Endothelial cell of umbilical vein (primary cell): ENCODE data around the gene NFYC. TPM values are rescaled to one million over a fixed set of nuclear protein-coding genes. Genes with fewer than 3 reads are reported as not detected.

Experiments used
- BruUV-seq: library from RNA; stranded (reverse); fragments of 400-500 nt; replicated peaks from 2 replicates; lab custom pipeline; 2021; lab: Mats Ljungman, UMichigan
- CTCF ChIA-PET: fragments of 300-600, 350-600 bp; sonication (Branson Sonifier 250); formaldehyde crosslinking; loops from one replicate; lab custom pipeline; 2021; ENCODE audit warnings: antibody characterized with exemption, inconsistent platforms; lab: Charles Lee
- POLR2A ChIA-PET: fragments of 300-600, 350-600 bp; sonication (Branson Sonifier 250); formaldehyde crosslinking; loops from one replicate; lab custom pipeline; 2021; ENCODE audit warnings: antibody characterized with exemption, inconsistent platforms; lab: Charles Lee
- DNase-seq: peaks from one replicate; pipeline ENCODE4 v3.0.0-alpha.2; 2011; ENCODE audit warnings: low read depth, low spot score
- FAIRE-seq: peaks from 2 replicates; lab custom pipeline; 2011; peaks lifted over from hg19 to GRCh38; lab: Jason Lieb, UNC
- H2AFZ ChIP-seq: 2 replicates; pipeline ENCODE4 v1.6.0; 2012; ENCODE audit warnings: low read depth, low read length, control low read depth, inconsistent platforms
- H3K27ac ChIP-seq: 2 replicates; pipeline ENCODE4 v1.5.1; 2011; ENCODE audit warnings: low read depth, mild to moderate bottlenecking, control low read depth, low read length, moderate library complexity; ENCODE audit not compliant: insufficient read depth
- H3K27me3 ChIP-seq, 2 experiments: 2 replicates each; pipeline versions ENCODE4 v1.6.0 to v1.6.1; 2011; ENCODE audit warnings: low read length in 2 of 2, mixed read lengths in 1 of 2; ENCODE audit not compliant: control insufficient read depth in 2 of 2, insufficient read depth in 2 of 2
- H3K36me3 ChIP-seq, 2 experiments: 2 replicates in 1 of 2; 3 replicates in 1 of 2; pipeline ENCODE4 v1.5.1; 2011; ENCODE audit warnings: low read length in 2 of 2, mild to moderate bottlenecking in 1 of 2, moderate library complexity in 1 of 2; ENCODE audit not compliant: control insufficient read depth in 2 of 2, insufficient read depth in 2 of 2; ENCODE audit errors: extremely low read depth in 1 of 2
- H3K4me1 ChIP-seq: 3 replicates; pipeline ENCODE4 v1.5.1; 2011; ENCODE audit warnings: mild to moderate bottlenecking, low read length; ENCODE audit not compliant: control insufficient read depth, insufficient read depth; ENCODE audit errors: extremely low read depth
- H3K4me2 ChIP-seq: 2 replicates; pipeline ENCODE4 v1.6.1; 2011; ENCODE audit warnings: low read length, control low read depth, mixed read lengths; ENCODE audit not compliant: insufficient read depth
- H3K4me3 ChIP-seq, 3 experiments: fragments of 200-600 bp in 1 of 3; sonication (generic), shearing (Covaris generic) in 1 of 3; replicated peaks in 1 of 3; 2 replicates each; pipeline ENCODE4 v1.5.1; 2011 to 2016; ENCODE audit warnings: control low read depth in 3 of 3, low read length in 3 of 3, mild to moderate bottlenecking in 2 of 3, inconsistent platforms in 1 of 3, low read depth in 1 of 3, moderate library complexity in 1 of 3; ENCODE audit not compliant: insufficient read depth in 1 of 3
- H3K79me2 ChIP-seq: 2 replicates; pipeline ENCODE4 v1.6.0; 2012; ENCODE audit warnings: low read length, inconsistent platforms; ENCODE audit not compliant: control insufficient read depth, insufficient read depth
- H3K9ac ChIP-seq: replicated peaks from 2 replicates; pipeline ENCODE3; 2011; ENCODE audit warnings: low read length, control low read depth; ENCODE audit not compliant: insufficient read depth; ENCODE audit errors: extremely low read depth
- H3K9me1 ChIP-seq: replicated peaks from 3 replicates; pipeline ENCODE4 v1.6.0; 2011; ENCODE audit warnings: mild to moderate bottlenecking, low read length; ENCODE audit not compliant: control insufficient read depth, insufficient read depth; ENCODE audit errors: extremely low read depth
- H3K9me3 ChIP-seq: replicated peaks from 2 replicates; pipeline ENCODE4 v1.5.1; 2012; ENCODE audit warnings: low read length, inconsistent platforms; ENCODE audit not compliant: control insufficient read depth, insufficient read depth
- H4K20me1 ChIP-seq: replicated peaks from 2 replicates; pipeline ENCODE3; 2011; ENCODE audit warnings: mild to moderate bottlenecking, low read length; ENCODE audit not compliant: control insufficient read depth, insufficient read depth; ENCODE audit errors: extremely low read depth
- CTCF ChIP-seq, 2 donors: IDR thresholded peaks; 1 replicate in 1 of 2; 2 replicates in 1 of 2; pipeline ENCODE4 v1.5.1; 2011; ENCODE audit warnings: low read length in 2 of 2, mild to moderate bottlenecking in 2 of 2, moderate library complexity in 2 of 2, control low read depth in 1 of 2, inconsistent platforms in 1 of 2, low read depth in 1 of 2; ENCODE audit not compliant: insufficient read depth in 1 of 2; ENCODE audit errors: extremely low read depth in 1 of 2
- EZH2 ChIP-seq: IDR thresholded peaks from 2 replicates; pipeline ENCODE4 v1.6.1; 2012; ENCODE audit warnings: borderline replicate concordance, low read depth, mild to moderate bottlenecking, moderate library complexity, low read length, inconsistent platforms; ENCODE audit not compliant: severe bottlenecking
- FOS ChIP-seq: IDR thresholded peaks from 2 replicates; pipeline ENCODE4 v1.6.1; 2011; ENCODE audit warnings: mild to moderate bottlenecking, low read length, moderate library complexity, borderline replicate concordance; ENCODE audit not compliant: insufficient read depth
- GATA2 ChIP-seq: IDR thresholded peaks from 2 replicates; pipeline ENCODE4 v1.7.0; 2011; ENCODE audit warnings: low read depth, mild to moderate bottlenecking, moderate library complexity, mixed read lengths, low read length; ENCODE audit not compliant: insufficient read length, insufficient read depth
- JUN ChIP-seq: IDR thresholded peaks from 2 replicates; pipeline ENCODE4 v1.6.1; 2011; ENCODE audit warnings: borderline replicate concordance, low read depth; ENCODE audit not compliant: insufficient read length, insufficient read depth
- MAX ChIP-seq: IDR thresholded peaks from 2 replicates; pipeline ENCODE4 v1.6.1; 2011; ENCODE audit not compliant: insufficient read depth, insufficient read length
- MYC ChIP-seq: IDR thresholded peaks from one replicate; pipeline ENCODE4 v1.6.1; 2011; ENCODE audit warnings: mild to moderate bottlenecking, low read depth, low read length
- POLR2A ChIP-seq: IDR thresholded peaks from 2 replicates; pipeline ENCODE4 v1.6.1; 2012; ENCODE audit warnings: low read depth, mild to moderate bottlenecking, control low read depth, low read length
- POLR2AphosphoS5 ChIP-seq: IDR thresholded peaks from 2 replicates; pipeline ENCODE4 v1.6.1; 2012; ENCODE audit warnings: low read depth, mild to moderate bottlenecking, control low read depth, low read length, moderate library complexity; ENCODE audit not compliant: insufficient read depth
- dilution Hi-C: fragments of 300-500 bp; cut with MboI; formaldehyde crosslinking; loops from one replicate; pipeline ENCODE4 v1.15.0; 2019; ENCODE audit warnings: low sequenced_read_pairs; ENCODE audit not compliant: extremely low pct_ligation_motif_present
- intact Hi-C: fragments of 100-400 bp; cut with micrococcal nuclease; formaldehyde crosslinking; loops from one replicate; pipeline ENCODE4 v1.10.0; 2022
- polyA plus RNA-seq, 4 experiments: library from polyadenylated mRNA; depleted of rRNA in 3 of 4; stranded (reverse) in 3 of 4; unstranded in 1 of 4; fragments of >200 nt; gene quantifications; 2 replicates each; pipeline versions ENCODE4 v1.2.1 to v1.2.3, GENCODE V29; 2011 to 2012; ENCODE audit warnings: missing spikeins in 1 of 4
- total RNA-seq: library from RNA; stranded (reverse); gene quantifications from 2 replicates; pipeline ENCODE4 v1.2.3, GENCODE V29; 2021

The NFYC gene
- total and polyA plus RNA-seq, 2 donors (not counting 3 experiments of a cell fraction or from before 2014, with no cell fraction given): 51.1 to 81.7 TPM

- H3K36me3 ChIP-seq: peaks cover 0 to 2% of the 10 kb centered on the region in 2 experiments
- H3K4me2 ChIP-seq: no peak overlapping the region
- H4K20me1 ChIP-seq: no peaks in the 10 kb centered on the region
- dilution Hi-C loops: no loop called here
- ChIA-PET CTCF (interaction anchor here (0.7 kb wide), 1 partner anchor 56 kb away, joined by 3 read pairs; no protein-coding TSS in a partner anchor), POLR2A (no interaction called here)
- no peaks in the 10 kb centered on the region for H3K9me1 ChIP-seq
- H3K4me3 ChIP-seq: no peak overlapping the region
- H2AFZ ChIP-seq: no peak overlapping the region
- H3K9me3 ChIP-seq: no peaks in the 10 kb centered on the region
- FAIRE-seq: no peak
- TF ChIP-seq MAX (no peak), GATA2 (no peak), EZH2 (no peak), MYC (no peak), JUN (no peak), POLR2A (no peak)
- intact Hi-C loops: no loop called here
- peaks cover 6% of the 10 kb centered on the region for H3K4me1 ChIP-seq
- H3K27me3 ChIP-seq: no peaks in the 10 kb centered on the region
- H3K79me2 ChIP-seq: peaks cover 8% of the 10 kb centered on the region
- no TSS peak for BruUV-seq
- no peak for DNase-seq
- H3K9ac ChIP-seq: no peak overlapping the region
- H3K27ac ChIP-seq: no peak overlapping the region
These were observed 26.5 kb downstream of the NFYC start for GRCh38 chr1:40717955-40718354.

GRCh38 chr1:40720493-40720892 is 29.0 kb downstream of the NFYC start:
- H3K79me2 ChIP-seq: peaks cover 8% of the 10 kb centered on the region
- POLR2A ChIA-PET: no interaction called here
- CTCF ChIA-PET: no interaction called here
- TF ChIP-seq GATA2 (no peak), POLR2AphosphoS5 (no peak), MYC (no peak), MAX (no peak), JUN (no peak), FOS (no peak), POLR2A (no peak), EZH2 (no peak), CTCF (IDR thresholded peaks at IDR 0.05; ENCODE audit: extremely low read depth in 1 of 2, insufficient read depth in 1 of 2, low read depth in 1 of 2, low read length in 2 of 2) (no peak)
- no peaks in the 10 kb centered on the region for H3K27me3 ChIP-seq
- FAIRE-seq (no peak), DNase-seq (no peak)
- H3K9me1 ChIP-seq: no peaks in the 10 kb centered on the region
- no TSS peak for BruUV-seq
- H2AFZ ChIP-seq: no peak overlapping the region
- H3K27ac ChIP-seq: no peak overlapping the region
- H3K36me3 ChIP-seq: no peaks in the 10 kb centered on the region
- intact Hi-C loops (no loop called here), dilution Hi-C loops (no loop called here)
- no peaks in the 10 kb centered on the region for H3K4me1 ChIP-seq
- no peak overlapping the region for H3K9ac ChIP-seq
- no peak overlapping the region for H3K4me3 ChIP-seq
- no peaks in the 10 kb centered on the region for H4K20me1 ChIP-seq
- no peaks in the 10 kb centered on the region for H3K9me3 ChIP-seq
- H3K4me2 ChIP-seq: no peak overlapping the region
